NT2/D1 (cell line): ENCODE measurements around the gene XIRP2.

ENCODE experiments used
- DNase-seq: peaks from one replicate; pipeline ENCODE4 v3.0.0-alpha.2; 2011; ENCODE audit warnings: low read depth, low spot score
- H3K27me3 ChIP-seq: 2 replicates; pipeline ENCODE4 v1.6.0; 2011; ENCODE audit warnings: mild to moderate bottlenecking; ENCODE audit not compliant: insufficient read length, insufficient read depth
- H3K36me3 ChIP-seq: 2 replicates; pipeline ENCODE4 v1.6.1; 2011; ENCODE audit warnings: mild to moderate bottlenecking, low read length, mixed read lengths; ENCODE audit not compliant: insufficient read depth, insufficient read length
- H3K4me1 ChIP-seq: 2 replicates; pipeline ENCODE4 v1.5.1; 2011; ENCODE audit not compliant: insufficient read depth, insufficient read length
- H3K4me3 ChIP-seq: 2 replicates; pipeline ENCODE4 v1.5.1; 2011; ENCODE audit warnings: low read depth; ENCODE audit not compliant: insufficient read length
- H3K9ac ChIP-seq: 2 replicates; pipeline ENCODE4 v1.6.0; 2011; ENCODE audit warnings: low read depth; ENCODE audit not compliant: insufficient read length
- H3K9me3 ChIP-seq: 2 replicates; pipeline ENCODE4 v1.5.1; 2011; ENCODE audit warnings: mild to moderate bottlenecking, low read length; ENCODE audit not compliant: insufficient read depth
- SUZ12 ChIP-seq: IDR thresholded peaks from 2 replicates; pipeline ENCODE4 v1.6.1; 2011; ENCODE audit not compliant: insufficient read length, insufficient read depth; ENCODE audit errors: extremely low read depth
- YY1 ChIP-seq: IDR thresholded peaks from 2 replicates; pipeline ENCODE4 v1.6.1; 2011; ENCODE audit not compliant: insufficient read length, insufficient read depth
- ZNF274 ChIP-seq: IDR thresholded peaks from 2 replicates; pipeline ENCODE4 v1.6.1; 2011; ENCODE audit warnings: mild to moderate bottlenecking, low read depth, low read length

XIRP2 gene

GRCh38 chr2:167132906-167133555 is 244.8 kb downstream of the XIRP2 start:
- TF ChIP-seq ZNF274 = no peak
- no peak for TF ChIP-seq YY1
- no peak for TF ChIP-seq SUZ12
- H3K36me3 ChIP-seq = no peaks in the 10 kb centered on the region
- no peaks in the 10 kb centered on the region for H3K4me1 ChIP-seq
- H3K9ac ChIP-seq = no peak overlapping the region
- H3K9me3 ChIP-seq = no peaks in the 10 kb centered on the region
- no peak overlapping the region for H3K4me3 ChIP-seq
- DNase-seq = no peak
- no peaks in the 10 kb centered on the region for H3K27me3 ChIP-seq

GRCh38 chr2:167133614-167134013 is 245.3 kb downstream of the XIRP2 start:
- Histone ChIP-seq H3K9ac (no peak overlapping the region), H3K9me3 (no peaks in the 10 kb centered on the region), H3K36me3 (no peaks in the 10 kb centered on the region), H3K4me1 (no peaks in the 10 kb centered on the region), H3K27me3 (no peaks in the 10 kb centered on the region), H3K4me3 (no peak overlapping the region)
- DNase-seq = no peak
- TF ChIP-seq ZNF274 (no peak), SUZ12 (no peak), YY1 (no peak)

GRCh38 chr2:167134381-167135072 is 246.2 kb downstream of the XIRP2 start:
- no peaks in the 10 kb centered on the region for H3K27me3 ChIP-seq
- no peaks in the 10 kb centered on the region for H3K9me3 ChIP-seq
- DNase-seq = no peak
- TF ChIP-seq YY1 (no peak), ZNF274 (no peak), SUZ12 (no peak)
- H3K4me3 ChIP-seq = no peak overlapping the region
- H3K4me1 ChIP-seq = no peaks in the 10 kb centered on the region
- no peaks in the 10 kb centered on the region for H3K36me3 ChIP-seq
- no peak overlapping the region for H3K9ac ChIP-seq

- H3K27me3 ChIP-seq = no peaks in the 10 kb centered on the region
- no peak for TF ChIP-seq ZNF274
- no peak for TF ChIP-seq SUZ12
- no peak for TF ChIP-seq YY1
- H3K36me3 ChIP-seq = no peaks in the 10 kb centered on the region
- H3K4me1 ChIP-seq = no peaks in the 10 kb centered on the region
- no peak overlapping the region for H3K4me3 ChIP-seq
- no peak for DNase-seq
- no peaks in the 10 kb centered on the region for H3K9me3 ChIP-seq
- H3K9ac ChIP-seq = no peak overlapping the region
These were observed 247.4 kb downstream of the XIRP2 start for GRCh38 chr2:167135706-167136105.

GRCh38 chr2:167136879-167137596 is 248.8 kb downstream of the XIRP2 start:
- H3K4me1 ChIP-seq = no peaks in the 10 kb centered on the region
- no peak for TF ChIP-seq SUZ12
- H3K9ac ChIP-seq = no peak overlapping the region
- H3K4me3 ChIP-seq = no peak overlapping the region
- DNase-seq = no peak
- H3K36me3 ChIP-seq = no peaks in the 10 kb centered on the region
- no peaks in the 10 kb centered on the region for H3K9me3 ChIP-seq
- H3K27me3 ChIP-seq = no peaks in the 10 kb centered on the region

- Histone ChIP-seq H3K9me3 (no peaks in the 10 kb centered on the region), H3K36me3 (no peaks in the 10 kb centered on the region), H3K4me1 (no peaks in the 10 kb centered on the region), H3K27me3 (no peaks in the 10 kb centered on the region), H3K9ac (no peak overlapping the region), H3K4me3 (no peak overlapping the region)
- no peak for DNase-seq
- no peak for TF ChIP-seq ZNF274
- no peak for TF ChIP-seq SUZ12
- TF ChIP-seq YY1 = no peak
These were observed 252.1 kb downstream of the XIRP2 start for GRCh38 chr2:167140330-167140729.

GRCh38 chr2:167140767-167141166 is 252.5 kb downstream of the XIRP2 start:
- H3K36me3 ChIP-seq = no peaks in the 10 kb centered on the region
- no peak overlapping the region for H3K9ac ChIP-seq
- H3K9me3 ChIP-seq = no peaks in the 10 kb centered on the region
- no peak overlapping the region for H3K4me3 ChIP-seq
- no peaks in the 10 kb centered on the region for H3K27me3 ChIP-seq
- no peaks in the 10 kb centered on the region for H3K4me1 ChIP-seq
- TF ChIP-seq ZNF274 = no peak
- no peak for TF ChIP-seq SUZ12
- no peak for TF ChIP-seq YY1
- DNase-seq = no peak
